B cell (primary cell): ENCODE results near the gene SLC35B2.

Experiments used
- EZH2 ChIP-seq: IDR thresholded peaks from 2 replicates; pipeline ENCODE4 v1.6.1; 2012; ENCODE audit warnings: borderline replicate concordance, low read depth, mild to moderate bottlenecking, moderate library complexity, low read length; ENCODE audit not compliant: insufficient read depth, poor library complexity, severe bottlenecking
- TF ChIP-seq, protein P1 (sequence below): fragments of 200-600 bp; IDR thresholded peaks from one replicate; pipeline ENCODE4 v1.8.0; 2022; ENCODE audit warnings: antibody characterized with exemption, mild to moderate bottlenecking

DNA sequence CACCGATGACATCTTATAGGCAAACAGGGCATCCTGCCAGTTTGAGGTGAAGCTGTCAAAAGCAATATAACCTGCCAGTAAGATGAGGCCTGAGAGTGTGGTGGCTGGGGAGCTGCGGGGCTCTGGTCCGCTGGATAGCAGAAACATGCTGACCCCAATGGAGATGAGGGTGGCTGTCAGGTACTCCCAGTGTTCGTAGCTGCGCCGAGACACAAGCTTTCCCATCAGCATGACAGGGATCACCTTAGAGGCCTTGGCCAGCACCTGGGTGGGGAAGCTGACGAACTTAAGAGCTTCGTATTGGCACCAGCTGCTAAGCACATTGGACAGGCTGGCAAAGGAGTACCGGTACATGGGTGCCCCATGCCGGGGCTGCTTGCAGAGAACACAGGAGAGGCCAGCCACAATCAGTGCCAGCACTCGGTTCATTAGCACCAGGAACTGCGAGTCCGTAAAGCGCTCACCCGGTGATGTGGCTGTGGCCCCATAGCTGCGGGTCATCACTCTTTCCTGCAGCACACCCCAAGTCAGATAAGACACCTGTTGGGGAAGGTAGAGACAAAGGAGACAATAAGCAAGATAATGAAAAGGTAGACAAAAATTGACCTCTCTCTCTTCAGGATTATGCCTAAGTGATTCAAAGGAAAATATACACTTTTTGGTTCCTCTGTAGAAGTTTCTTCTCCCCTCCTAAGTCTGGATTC is 2.1 kb downstream of the SLC35B2 start:
- TF ChIP-seq, protein P1, sequence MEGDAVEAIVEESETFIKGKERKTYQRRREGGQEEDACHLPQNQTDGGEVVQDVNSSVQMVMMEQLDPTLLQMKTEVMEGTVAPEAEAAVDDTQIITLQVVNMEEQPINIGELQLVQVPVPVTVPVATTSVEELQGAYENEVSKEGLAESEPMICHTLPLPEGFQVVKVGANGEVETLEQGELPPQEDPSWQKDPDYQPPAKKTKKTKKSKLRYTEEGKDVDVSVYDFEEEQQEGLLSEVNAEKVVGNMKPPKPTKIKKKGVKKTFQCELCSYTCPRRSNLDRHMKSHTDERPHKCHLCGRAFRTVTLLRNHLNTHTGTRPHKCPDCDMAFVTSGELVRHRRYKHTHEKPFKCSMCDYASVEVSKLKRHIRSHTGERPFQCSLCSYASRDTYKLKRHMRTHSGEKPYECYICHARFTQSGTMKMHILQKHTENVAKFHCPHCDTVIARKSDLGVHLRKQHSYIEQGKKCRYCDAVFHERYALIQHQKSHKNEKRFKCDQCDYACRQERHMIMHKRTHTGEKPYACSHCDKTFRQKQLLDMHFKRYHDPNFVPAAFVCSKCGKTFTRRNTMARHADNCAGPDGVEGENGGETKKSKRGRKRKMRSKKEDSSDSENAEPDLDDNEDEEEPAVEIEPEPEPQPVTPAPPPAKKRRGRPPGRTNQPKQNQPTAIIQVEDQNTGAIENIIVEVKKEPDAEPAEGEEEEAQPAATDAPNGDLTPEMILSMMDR = no peak
- no peak for TF ChIP-seq EZH2
